Activated T-helper 1 cell treated with Interleukin-2 at 50 U/mL for 16 hours (primary cell): Measurements from ENCODE around the gene C22orf42.
"Not testable (repeated sequence)": the region's sequence is repeated elsewhere in the genome, so short reads cannot be mapped to it uniquely, and the experiment has no call there.

Experiments used
- DNase-seq: peaks from one replicate; pipeline ENCODE4 v3.0.0-alpha.2; 2020; ENCODE audit warnings: low read depth

C22orf42 gene

DNA sequence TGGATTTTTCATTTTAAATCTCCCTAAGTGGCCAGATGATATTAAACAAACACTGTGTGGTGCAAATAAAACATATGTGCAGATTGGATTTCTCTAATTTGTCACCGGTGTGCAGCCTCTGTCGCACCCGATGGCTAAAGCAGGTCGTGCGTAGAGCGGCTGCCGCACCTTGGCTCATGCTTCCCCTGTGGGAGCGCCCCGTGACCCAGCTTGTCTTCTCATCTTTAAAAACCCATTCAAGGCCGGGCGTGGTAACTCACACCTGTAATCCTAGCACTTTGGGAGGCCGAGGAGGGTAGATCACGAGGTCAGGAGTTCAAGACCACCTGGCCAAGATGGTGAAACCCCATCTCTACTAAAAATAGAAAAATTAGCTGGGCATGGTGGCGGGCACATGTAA is 24.3 kb downstream of the C22orf42 start:
- not testable (repeated sequence) for DNase-seq

DNA sequence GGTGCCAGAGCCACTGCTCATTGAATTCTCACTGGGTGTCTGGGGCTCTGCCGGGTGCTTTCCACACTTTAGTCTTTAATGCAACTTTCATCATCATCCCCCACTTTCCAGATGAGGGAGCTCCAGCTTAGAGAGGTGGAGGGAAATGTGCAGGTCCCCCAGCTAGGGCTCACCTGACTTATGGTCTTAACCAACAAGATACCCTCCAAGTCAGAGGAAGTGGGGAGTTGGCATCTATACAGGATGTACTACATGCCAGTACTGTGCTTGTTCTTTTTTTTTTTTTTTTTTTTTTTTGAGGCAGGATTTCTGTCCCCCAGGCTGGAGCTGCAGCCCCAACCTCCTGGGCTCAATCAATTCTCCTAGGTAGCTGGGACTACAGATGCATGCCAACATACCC is 26.3 kb downstream of the C22orf42 start:
- no peak for DNase-seq

DNA sequence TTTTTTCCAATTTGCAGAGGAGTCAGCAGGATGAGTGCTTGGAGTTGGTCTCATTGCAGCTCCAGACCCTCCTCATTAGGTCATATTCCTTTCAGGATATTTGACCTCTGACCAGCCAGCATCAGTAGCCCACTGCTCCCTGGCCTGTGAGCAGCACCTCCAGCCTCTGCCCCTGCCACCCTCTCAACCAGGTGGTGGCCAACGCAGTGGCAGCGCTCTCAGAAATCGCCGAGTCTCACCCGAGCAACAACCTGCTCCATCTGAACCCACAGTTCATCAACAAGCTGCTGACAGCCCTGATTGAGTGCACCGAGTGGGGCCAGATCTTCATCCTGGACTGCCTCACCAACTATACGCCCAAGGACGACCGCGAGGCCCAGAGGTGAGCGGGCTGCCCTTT is 27.0 kb downstream of the C22orf42 start:
- no peak for DNase-seq

DNA sequence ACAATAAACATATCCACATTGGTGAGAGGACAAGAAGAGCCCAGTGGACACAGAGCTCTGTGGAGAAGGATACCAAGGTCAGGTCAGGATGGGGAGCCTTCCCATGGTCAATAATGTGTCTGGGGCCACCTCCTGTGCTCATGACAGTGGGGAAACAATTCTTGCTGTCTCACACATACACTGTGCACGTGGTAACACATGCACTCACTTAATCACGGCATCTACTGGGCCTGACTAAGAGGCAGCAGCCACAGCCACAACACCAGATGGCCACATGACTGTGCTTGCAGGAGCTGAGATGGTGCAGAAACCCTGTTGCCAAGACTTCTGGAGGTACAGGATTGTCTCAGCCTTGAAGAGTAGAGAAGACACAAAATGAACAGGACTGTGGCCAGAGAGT is 28.6 kb downstream of the C22orf42 start:
- no peak for DNase-seq

DNA sequence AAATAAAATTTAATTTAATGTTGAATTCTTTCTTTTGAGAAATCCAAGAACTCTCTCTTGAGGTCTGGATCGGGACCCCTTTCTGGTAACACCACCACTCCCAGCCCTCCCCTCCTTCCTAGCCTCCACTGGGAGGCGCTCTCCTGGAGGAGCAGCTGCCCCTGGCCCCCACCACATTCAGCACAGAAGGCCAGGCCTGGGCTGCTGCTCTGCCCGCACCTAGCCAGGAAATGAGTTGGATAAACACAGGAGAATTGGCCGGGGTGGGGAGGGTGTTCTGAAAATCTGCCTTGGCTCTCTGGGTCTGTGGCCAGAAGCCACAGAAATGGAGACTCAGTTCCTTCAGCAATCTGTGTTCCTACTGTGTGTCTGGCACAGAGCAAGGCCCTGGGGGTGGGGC is 31.2 kb downstream of the C22orf42 start:
- no peak for DNase-seq

DNA sequence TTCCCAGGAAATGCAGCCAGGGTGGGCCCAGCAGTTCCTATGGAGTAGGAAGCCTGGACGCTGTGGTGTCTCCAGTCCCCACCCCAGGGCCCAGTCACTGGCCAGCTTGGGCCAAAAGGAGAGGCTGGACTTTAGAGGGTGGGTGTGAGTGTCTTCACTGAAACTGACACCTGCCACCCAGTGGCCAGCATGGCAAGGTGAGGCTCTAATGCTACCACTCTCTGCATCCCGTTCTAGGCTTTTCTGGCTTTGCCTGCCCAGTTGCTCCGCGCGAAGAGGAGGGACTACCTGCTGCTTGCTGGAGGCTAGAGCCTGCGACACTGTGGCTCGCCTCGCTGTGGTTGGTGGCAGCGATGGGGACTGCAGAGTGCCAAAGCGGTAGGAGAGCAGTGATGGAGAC is 35.4 kb downstream of the C22orf42 start:
- no peak for DNase-seq

DNA sequence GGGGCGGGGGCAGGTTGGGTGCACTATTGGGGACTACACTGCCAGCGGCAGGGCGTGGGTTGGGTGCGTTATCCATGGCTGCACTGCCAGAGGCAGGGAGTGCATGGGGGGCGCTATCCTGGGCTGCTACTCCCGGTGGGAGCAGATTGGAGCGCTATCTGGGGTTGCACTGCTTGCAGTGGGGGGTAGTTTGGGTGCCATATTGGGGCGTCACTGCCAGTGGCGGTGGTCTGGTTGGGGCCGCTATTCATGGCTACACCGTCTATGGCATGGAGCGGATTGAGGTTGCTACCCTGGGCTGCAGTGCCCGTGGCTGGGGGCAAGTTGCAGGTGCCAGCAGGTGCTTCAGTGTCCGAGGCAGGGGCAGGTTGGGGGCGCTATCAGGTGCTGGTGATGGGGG is 36.2 kb downstream of the C22orf42 start:
- no peak for DNase-seq

DNA sequence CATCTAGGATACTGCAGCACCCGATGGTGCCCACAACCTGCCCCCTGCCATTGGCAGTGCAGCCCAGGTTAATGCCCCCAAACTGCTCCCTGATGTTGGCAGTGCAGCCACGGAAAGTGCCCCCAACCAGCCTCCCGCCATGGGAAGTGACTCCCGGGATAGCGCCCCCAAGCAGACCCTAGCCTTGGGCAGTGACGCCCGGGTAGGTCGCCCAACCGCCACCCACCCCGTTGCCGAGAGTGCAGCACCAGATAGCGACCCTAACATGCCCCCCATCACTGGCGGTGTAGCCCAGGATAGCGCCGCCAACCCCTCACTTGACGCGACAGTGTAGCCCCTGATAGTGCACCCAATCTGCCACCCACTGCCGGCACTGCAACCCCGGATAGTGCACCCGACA is 38.5 kb downstream of the C22orf42 start:
- no peak for DNase-seq

DNA sequence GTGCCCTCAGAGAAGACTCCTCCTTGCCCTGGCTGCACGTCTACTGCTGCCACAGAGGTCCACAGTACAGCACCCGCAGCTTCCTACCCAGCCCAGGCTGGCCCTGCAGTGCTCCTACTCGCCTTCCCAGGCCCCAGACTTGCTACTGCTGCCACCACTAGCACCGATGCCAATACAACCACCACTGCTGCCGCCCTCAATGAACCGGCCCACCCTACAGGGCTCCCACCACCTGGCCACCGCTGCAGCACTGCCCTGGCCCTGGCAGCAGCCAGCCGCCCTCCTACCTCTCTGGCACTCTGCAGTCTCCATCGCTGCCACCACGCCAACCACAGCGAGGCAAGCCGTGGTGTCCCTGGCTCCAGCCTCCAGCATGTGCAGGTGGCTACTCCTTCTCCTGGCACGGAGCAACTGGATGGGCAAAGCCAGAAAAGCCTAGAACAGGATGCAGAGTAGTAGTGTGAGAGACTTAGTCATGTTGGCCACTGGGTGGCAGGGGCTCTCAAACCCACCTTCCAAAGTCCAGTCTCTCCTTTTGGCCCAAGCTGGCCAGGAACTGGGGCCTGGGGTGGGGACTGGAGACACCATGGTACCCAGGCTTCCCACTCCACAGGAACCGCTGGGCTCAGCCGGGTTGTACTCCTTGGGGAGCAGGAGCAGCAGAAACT is 39.4 kb downstream of the C22orf42 start:
- no peak for DNase-seq

DNA sequence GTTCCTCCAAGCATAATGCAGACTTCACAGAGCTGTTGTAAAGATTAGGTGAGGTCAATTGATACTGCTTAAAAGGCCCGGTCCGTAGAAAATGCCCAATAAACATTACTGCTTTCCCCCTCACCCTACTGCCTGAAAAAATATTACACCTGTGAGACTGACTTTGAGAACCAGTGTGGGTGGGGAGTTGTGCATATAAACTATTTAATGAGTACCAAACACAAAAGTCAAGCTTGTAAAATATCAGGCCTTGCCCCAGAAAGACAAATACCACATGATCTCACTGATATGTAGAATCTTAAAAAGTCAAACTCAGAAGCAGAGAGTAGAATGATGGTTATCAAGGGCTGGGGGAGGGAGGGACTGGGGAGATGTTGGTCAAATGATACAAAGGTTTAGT is 46.7 kb downstream of the C22orf42 start:
- no peak for DNase-seq

DNA sequence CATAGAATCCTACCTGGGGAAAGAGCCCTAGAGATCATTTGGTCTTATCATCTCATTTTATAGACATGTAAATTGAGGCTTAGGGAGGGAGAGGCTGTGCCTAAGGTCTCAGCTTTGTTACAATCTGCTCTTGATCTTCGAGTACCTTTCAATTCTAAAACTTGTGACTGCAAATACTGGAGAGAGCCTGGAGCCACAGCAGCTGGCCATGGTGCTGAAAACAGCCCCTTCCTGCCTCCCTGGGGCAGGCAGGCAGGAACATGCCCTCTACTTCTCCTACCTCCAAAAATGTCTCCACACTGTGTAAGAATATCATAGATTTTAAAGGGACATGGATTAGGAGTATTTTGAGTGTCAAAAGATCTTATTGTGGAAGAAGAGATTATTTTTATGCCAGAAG is 52.2 kb downstream of the C22orf42 start:
- DNase-seq, result no peak

DNA sequence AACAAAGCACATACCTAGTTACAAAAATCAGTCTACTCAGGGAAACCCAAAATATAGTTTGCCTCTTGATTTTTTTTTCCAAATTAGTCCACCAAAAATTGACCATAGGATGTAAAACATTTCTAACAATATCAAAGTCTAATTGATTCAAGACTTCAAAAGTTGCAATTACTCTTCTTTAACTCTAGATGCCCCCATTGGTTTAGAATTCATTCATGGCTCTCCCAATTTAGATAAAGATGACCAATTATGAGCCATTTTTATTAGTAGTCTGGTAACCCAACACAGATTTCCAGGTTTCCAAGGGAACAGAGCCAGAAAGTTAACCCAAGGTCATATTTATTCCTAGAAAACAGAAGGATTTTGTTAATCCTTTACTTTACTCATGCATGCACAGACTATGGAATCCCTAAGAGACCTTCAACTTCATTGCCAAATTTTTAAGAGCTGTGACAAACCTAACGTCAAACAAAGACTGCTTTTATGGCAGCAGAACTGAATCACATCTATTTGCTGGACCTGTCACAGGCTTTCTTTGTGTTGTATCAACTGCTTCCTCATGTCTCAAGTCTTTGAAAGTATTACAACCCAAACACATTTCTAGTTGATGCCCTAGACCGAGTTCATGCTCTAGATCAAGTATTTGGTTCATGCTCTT is 55.3 kb downstream of the C22orf42 start:
- no peak for DNase-seq

DNA sequence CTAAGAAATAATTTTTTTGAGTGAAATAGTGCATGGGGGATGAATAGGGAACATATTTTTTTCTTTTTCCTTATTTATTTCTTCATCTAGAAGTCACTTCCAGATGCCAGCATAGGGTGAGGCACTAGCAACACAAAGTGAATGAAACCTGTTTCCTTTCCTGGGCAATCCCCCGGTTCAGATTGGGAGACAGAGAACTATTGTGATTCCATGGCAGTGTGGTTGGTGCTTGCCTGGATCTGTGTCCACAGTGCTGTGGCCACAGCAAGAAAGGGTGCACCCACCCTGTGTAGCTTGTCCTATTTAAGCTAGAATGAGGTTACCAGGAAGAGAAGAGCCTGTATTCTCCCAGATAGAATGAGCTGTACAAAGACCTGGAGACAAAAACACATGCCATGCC is 58.4 kb downstream of the C22orf42 start:
- no peak for DNase-seq
